Spleen (tissue), 11 donors: ENCODE results near the gene NRM. TPM values are rescaled to one million over a fixed set of nuclear protein-coding genes. Genes with fewer than 3 reads are reported as not detected.

Source experiments
- DNase-seq: peaks from one replicate; pipeline ENCODE4 v3.0.0-alpha.2; 2020
- H3K27ac ChIP-seq, 8 donors: fragments of 200-600 bp; sonication (generic) in 7 of 8; 1 replicate in 4 of 8; 2 replicates in 4 of 8; pipeline versions ENCODE4 v1.5.0 to v1.8.0; 2016 to 2021; ENCODE audit warnings: inconsistent platforms in 4 of 8, mild to moderate bottlenecking in 4 of 8, moderate library complexity in 1 of 8
- H3K27me3 ChIP-seq, 7 donors: fragments of 200-600 bp; sonication (generic) in 6 of 7; replicated peaks in 1 of 7; 1 replicate in 4 of 7; 2 replicates in 3 of 7; pipeline versions ENCODE4 v1.5.0 to v1.8.0; 2016 to 2021; ENCODE audit warnings: inconsistent platforms in 3 of 7, mild to moderate bottlenecking in 1 of 7
- H3K36me3 ChIP-seq, 6 donors: fragments of 200-600 bp; sonication (generic) in 5 of 6; 1 replicate in 4 of 6; 2 replicates in 2 of 6; pipeline versions ENCODE4 v1.5.0 to v1.8.0; 2016 to 2021; ENCODE audit warnings: inconsistent platforms in 2 of 6
- H3K4me1 ChIP-seq, 6 donors: fragments of 200-600 bp; sonication (generic) in 5 of 6; 1 replicate in 3 of 6; 2 replicates in 3 of 6; pipeline versions ENCODE4 v1.5.0 to v1.8.0; 2016 to 2021; ENCODE audit warnings: inconsistent platforms in 3 of 6
- H3K4me3 ChIP-seq, 8 donors: fragments of 200-600 bp; sonication (generic) in 7 of 8; 1 replicate in 4 of 8; 2 replicates in 4 of 8; pipeline versions ENCODE4 v1.5.0 to v1.8.0; 2016 to 2021; ENCODE audit warnings: inconsistent platforms in 4 of 8, mild to moderate bottlenecking in 4 of 8, moderate library complexity in 2 of 8
- H3K9me3 ChIP-seq, 8 donors: fragments of 200-600 bp; sonication (generic) in 7 of 8; 1 replicate in 4 of 8; 2 replicates in 4 of 8; pipeline versions ENCODE4 v1.5.0 to v1.8.0; 2016 to 2021; ENCODE audit warnings: inconsistent platforms in 4 of 8
- CTCF ChIP-seq, 11 experiments: fragments of 200-600 bp in 7 of 11; fragments of 450-650 bp in 4 of 11; sonication (generic) in 4 of 11; IDR thresholded peaks in 8 of 11; conservative IDR thresholded peaks in 3 of 11; 1 replicate in 7 of 11; 2 replicates in 4 of 11; pipeline versions ENCODE4 v1.4.0 to v1.8.0; 2016 to 2021; ENCODE audit warnings: antibody characterized with exemption in 11 of 11, inconsistent platforms in 4 of 11, mild to moderate bottlenecking in 1 of 11
- POLR2A ChIP-seq, 3 donors: fragments of 450-650 bp; IDR thresholded peaks; one replicate each; pipeline ENCODE4 v1.5.1; 2017; ENCODE audit warnings: antibody characterized with exemption in 3 of 3, mild to moderate bottlenecking in 1 of 3
- POLR2AphosphoS5 ChIP-seq, 3 donors: sonication (generic); formaldehyde crosslinking; IDR thresholded peaks; one replicate each; pipeline ENCODE4 v1.5.1; 2017; ENCODE audit warnings: antibody characterized with exemption in 3 of 3
- WGBS, 5 donors: extraction: QIAGEN DNeasy Blood & Tissue Kit in 3 of 5; methylation state at CpG; one replicate each; pipeline versions ENCODE4 v1.1.5 to v1.1.7; 2013 to 2018; 5-methylcytosine and 5-hydroxymethylcytosine counted together
- intact Hi-C: fragments of 100-400 bp; cut with DNase I; formaldehyde crosslinking; loops from one replicate; pipeline ENCODE4 v1.15.0; 2023; ENCODE audit warnings: low total_unique reads
- polyA plus RNA-seq, 3 donors: library from polyadenylated mRNA; stranded (reverse); fragments of 200-250 nt; gene quantifications; one replicate each; pipeline ENCODE4 v1.2.1, GENCODE V29; 2013
- total RNA-seq, 7 donors: library from RNA; depleted of rRNA in 3 of 7; stranded (reverse); fragments of >200 nt in 3 of 7; fragmentation: NEBNext Ultra II Directional in 4 of 7; extraction: Animal tissue kit (Norgen Biotek cat#: 25700) in 4 of 7; gene quantifications; one replicate each; pipeline versions ENCODE4 v1.1.0 to v1.2.1, GENCODE V29; 2016 to 2021
- donor health status: healthy with polysubstance abuse.
- donor health status: DM: no; HTN: no; CAD: no; lungs with moderate emphysema.
- donor health status: DM: no; HTN: no; CAD: no.
- donor health status: Bipolar disorder and iron deficiency.
- donor health status: healthy.
- donor health status: DM: no; HTN: no; CAD: no.
- donor health status: DM: yes; HTN: yes; CAD: no.

The NRM gene
- total and polyA plus RNA-seq, 10 donors: 9.8 to 19.6 (median 12.2) TPM

GRCh38 chr6:30714263-30714662, 23.5 kb upstream of the NRM start:
- Histone ChIP-seq H3K36me3 (peaks cover 0 to 61% (median 43%) of the 10 kb centered on the region in 6 donors), H3K9me3 (no peaks in the 10 kb centered on the region), H3K27ac (no peak overlapping the region), H3K4me1 (peaks cover 7 to 58% (median 33%) of the 10 kb centered on the region in 6 donors), H3K4me3 (no peak overlapping the region), H3K27me3 (no peaks in the 10 kb centered on the region)
- intact Hi-C loops: no loop called here
- WGBS, 5 donors: 97 to 100% (median 98%) methylated on average over 1 of the region's 1 CpG
- no peak for TF ChIP-seq POLR2A (IDR thresholded peaks at IDR 0.05)
- no peak for TF ChIP-seq POLR2AphosphoS5 (IDR thresholded peaks at IDR 0.05)
- TF ChIP-seq CTCF (IDR thresholded peaks at IDR 0.05 in 8 of 11, conservative IDR thresholded peaks at IDR 0.05 in 3 of 11): no peak
- DNase-seq: no peak

GRCh38 chr6:30712441-30712945, 21.7 kb upstream of the NRM start:
- H3K4me3 ChIP-seq: no peak overlapping the region
- intact Hi-C loops: no loop called here
- peaks cover 0 to 40% (median 15%) of the 10 kb centered on the region in 6 donors for H3K4me1 ChIP-seq
- DNase-seq: peak; percentile 24
- 81 to 86% (median 82%) methylated on average over 7 of the region's 7 CpGs for WGBS, 5 donors
- TF ChIP-seq CTCF (IDR thresholded peaks at IDR 0.05 in 8 of 11, conservative IDR thresholded peaks at IDR 0.05 in 3 of 11): no peak
- no peak for TF ChIP-seq POLR2AphosphoS5 (IDR thresholded peaks at IDR 0.05)
- no peak for TF ChIP-seq POLR2A (IDR thresholded peaks at IDR 0.05)
- peaks cover 0 to 79% (median 51%) of the 10 kb centered on the region in 6 donors for H3K36me3 ChIP-seq
- H3K27me3 ChIP-seq: no peaks in the 10 kb centered on the region
- H3K9me3 ChIP-seq: no peaks in the 10 kb centered on the region
- H3K27ac ChIP-seq: peak overlapping the region in 2 of 8 donors; percentile 13 to 27

GRCh38 chr6:30711758-30712380, 21.1 kb upstream of the NRM start:
- 46 to 88% (median 68%) methylated on average over 1 of the region's 1 CpG for WGBS, 5 donors
- intact Hi-C loops: no loop called here
- peaks cover 0 to 85% (median 57%) of the 10 kb centered on the region in 6 donors for H3K36me3 ChIP-seq
- peak; percentile 28 for DNase-seq
- peaks cover 0 to 40% (median 11%) of the 10 kb centered on the region in 6 donors for H3K4me1 ChIP-seq
- peak overlapping the region in 1 of 8 donors; percentile 27 for H3K27ac ChIP-seq
- H3K9me3 ChIP-seq: no peaks in the 10 kb centered on the region
- no peak overlapping the region for H3K4me3 ChIP-seq
- no peaks in the 10 kb centered on the region for H3K27me3 ChIP-seq
- TF ChIP-seq CTCF (IDR thresholded peaks at IDR 0.05 in 8 of 11, conservative IDR thresholded peaks at IDR 0.05 in 3 of 11) (no peak), POLR2A (IDR thresholded peaks at IDR 0.05) (no peak), POLR2AphosphoS5 (IDR thresholded peaks at IDR 0.05) (no peak)

- peaks cover 0 to 100% (median 61%) of the 10 kb centered on the region in 6 donors for H3K36me3 ChIP-seq
- intact Hi-C loops: no loop called here
Observed at GRCh38 chr6:30709101-30709868, 18.5 kb upstream of the NRM start.

More at GRCh38 chr6:30709101-30709868, 18.5 kb upstream of the NRM start:
- no peak for DNase-seq
- Histone ChIP-seq H3K4me3 (no peak overlapping the region), H3K9me3 (no peaks in the 10 kb centered on the region), H3K27me3 (no peaks in the 10 kb centered on the region), H3K4me1 (peaks cover 0 to 16% (median 0%) of the 10 kb centered on the region in 6 donors), H3K27ac (no peak overlapping the region)
- TF ChIP-seq POLR2A (IDR thresholded peaks at IDR 0.05) (no peak), POLR2AphosphoS5 (IDR thresholded peaks at IDR 0.05) (no peak), CTCF (IDR thresholded peaks at IDR 0.05 in 8 of 11, conservative IDR thresholded peaks at IDR 0.05 in 3 of 11) (no peak)
- 95 to 100% (median 96%) methylated on average over 2 of the region's 2 CpGs for whole genome bisulfite sequencing, 5 donors
